B cell (primary cell): ENCODE data around the gene VIL1.

Experiments used
- EZH2 ChIP-seq: IDR thresholded peaks from 2 replicates; pipeline ENCODE4 v1.6.1; 2012; ENCODE audit warnings: borderline replicate concordance, low read depth, mild to moderate bottlenecking, moderate library complexity, low read length; ENCODE audit not compliant: insufficient read depth, poor library complexity, severe bottlenecking
- TF ChIP-seq, protein P1 (sequence below): fragments of 200-600 bp; IDR thresholded peaks from one replicate; pipeline ENCODE4 v1.8.0; 2022; ENCODE audit warnings: antibody characterized with exemption, mild to moderate bottlenecking

DNA sequence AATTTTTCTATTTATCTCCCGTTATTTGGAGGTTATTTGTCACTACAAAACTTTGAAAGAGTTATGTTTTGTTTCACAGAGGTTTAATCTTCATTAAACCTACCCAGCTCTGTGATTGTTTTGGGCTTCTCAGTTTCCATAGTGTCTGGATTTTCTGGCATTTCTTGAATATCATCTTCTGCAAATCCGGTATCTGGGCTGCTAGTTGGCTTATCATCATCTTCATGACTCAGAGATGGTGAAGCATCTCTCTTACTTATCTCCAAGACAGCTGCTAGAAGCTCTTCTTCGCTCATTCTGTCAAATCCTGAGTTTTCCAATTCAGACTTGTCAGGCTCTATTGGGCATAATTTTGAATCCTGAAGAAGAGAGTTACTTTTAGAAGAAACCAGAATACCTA, 55.6 kb downstream of the VIL1 start:
- TF ChIP-seq EZH2, result no peak
- TF ChIP-seq, protein P1, sequence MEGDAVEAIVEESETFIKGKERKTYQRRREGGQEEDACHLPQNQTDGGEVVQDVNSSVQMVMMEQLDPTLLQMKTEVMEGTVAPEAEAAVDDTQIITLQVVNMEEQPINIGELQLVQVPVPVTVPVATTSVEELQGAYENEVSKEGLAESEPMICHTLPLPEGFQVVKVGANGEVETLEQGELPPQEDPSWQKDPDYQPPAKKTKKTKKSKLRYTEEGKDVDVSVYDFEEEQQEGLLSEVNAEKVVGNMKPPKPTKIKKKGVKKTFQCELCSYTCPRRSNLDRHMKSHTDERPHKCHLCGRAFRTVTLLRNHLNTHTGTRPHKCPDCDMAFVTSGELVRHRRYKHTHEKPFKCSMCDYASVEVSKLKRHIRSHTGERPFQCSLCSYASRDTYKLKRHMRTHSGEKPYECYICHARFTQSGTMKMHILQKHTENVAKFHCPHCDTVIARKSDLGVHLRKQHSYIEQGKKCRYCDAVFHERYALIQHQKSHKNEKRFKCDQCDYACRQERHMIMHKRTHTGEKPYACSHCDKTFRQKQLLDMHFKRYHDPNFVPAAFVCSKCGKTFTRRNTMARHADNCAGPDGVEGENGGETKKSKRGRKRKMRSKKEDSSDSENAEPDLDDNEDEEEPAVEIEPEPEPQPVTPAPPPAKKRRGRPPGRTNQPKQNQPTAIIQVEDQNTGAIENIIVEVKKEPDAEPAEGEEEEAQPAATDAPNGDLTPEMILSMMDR, result no peak
